Right atrium auricular region (tissue), 2 donors: ENCODE measurements around the gene NECAP2. TPM values are rescaled to one million over a fixed set of nuclear protein-coding genes. Genes with fewer than 3 reads are reported as not detected.

Experiments used
- DNase-seq: peaks from one replicate; pipeline ENCODE4 v3.0.0-alpha.2; 2019; ENCODE audit warnings: low spot score
- H3K27ac ChIP-seq, 2 donors: fragments of 200-600 bp; sonication (generic); 1 replicate in 1 of 2; 2 replicates in 1 of 2; pipeline ENCODE4 v1.5.1; 2016 to 2019
- H3K27me3 ChIP-seq, 2 donors: fragments of 200-600 bp; sonication (generic); one replicate each; pipeline versions ENCODE4 v1.5.1 to v1.6.0; 2017 to 2019
- H3K36me3 ChIP-seq: fragments of 200-600 bp; sonication (generic); one replicate; pipeline ENCODE4 v1.5.1; 2016
- H3K4me1 ChIP-seq, 2 donors: fragments of 200-600 bp; sonication (generic); one replicate each; pipeline versions ENCODE4 v1.5.1 to v1.6.0; 2017 to 2019
- H3K4me3 ChIP-seq, 2 donors: fragments of 200-600 bp; sonication (generic); 1 replicate in 1 of 2; 2 replicates in 1 of 2; pipeline ENCODE4 v1.5.1; 2017 to 2019; ENCODE audit warnings: mild to moderate bottlenecking in 1 of 2, moderate library complexity in 1 of 2
- H3K9me3 ChIP-seq, 2 donors: fragments of 200-600 bp; sonication (generic); one replicate each; pipeline ENCODE4 v1.5.1; 2019
- CTCF ChIP-seq, 2 donors: fragments of 200-600 bp; sonication (generic); IDR thresholded peaks; one replicate each; pipeline ENCODE4 v1.5.1; 2019; ENCODE audit warnings: antibody characterized with exemption in 2 of 2
- total RNA-seq, 2 donors: library from RNA; depleted of rRNA; stranded (reverse); fragments of >200 nt; gene quantifications; one replicate each; pipeline ENCODE4 v1.1.0, GENCODE V29; 2016

The NECAP2 gene
- total RNA-seq, 2 donors from 2014 or later: 16.2 to 29.9 TPM

- Histone ChIP-seq H3K27ac (no peak overlapping the region), H3K4me3 (no peak overlapping the region), H3K27me3 (no peaks in the 10 kb centered on the region), H3K9me3 (no peaks in the 10 kb centered on the region), H3K36me3 (no peaks in the 10 kb centered on the region), H3K4me1 (no peaks in the 10 kb centered on the region)
- no peak for DNase-seq
- no peak for TF ChIP-seq CTCF (IDR thresholded peaks at IDR 0.05)
Measured at GRCh38 chr1:16434007-16434406, 6.5 kb upstream of the NECAP2 start.

- Histone ChIP-seq H3K9me3 (no peaks in the 10 kb centered on the region), H3K36me3 (no peaks in the 10 kb centered on the region), H3K27me3 (no peaks in the 10 kb centered on the region), H3K27ac (no peak overlapping the region), H3K4me1 (no peaks in the 10 kb centered on the region), H3K4me3 (no peak overlapping the region)
- no peak for TF ChIP-seq CTCF (IDR thresholded peaks at IDR 0.05)
- DNase-seq: no peak
Measured at GRCh38 chr1:16434501-16434900, 6.0 kb upstream of the NECAP2 start.

- no peaks in the 10 kb centered on the region for H3K9me3 ChIP-seq
- no peak within 1 kb of the TSS for H3K27ac ChIP-seq
- DNase-seq: no peak
- TF ChIP-seq CTCF (IDR thresholded peaks at IDR 0.05): no peak
- H3K36me3 ChIP-seq: no peaks in the 10 kb centered on the region
- H3K4me3 ChIP-seq: no peak within 1 kb of the TSS
- peaks cover 0 to 14% of the 10 kb centered on the region in 2 donors for H3K4me1 ChIP-seq
- H3K27me3 ChIP-seq: no peaks in the 10 kb centered on the region
Measured at GRCh38 chr1:16436946-16437474, 3.5 kb upstream of the NECAP2 start, which contains the start of gene SPATA21. SPATA21 (minus strand) TSS chr1:16437424; CDS start chr1:16431371, 6,053 bp downstream.

- H3K27me3 ChIP-seq: no peaks in the 10 kb centered on the region
- H3K4me1 ChIP-seq: peaks cover 0 to 26% of the 10 kb centered on the region in 2 donors
- no peaks in the 10 kb centered on the region for H3K9me3 ChIP-seq
- H3K36me3 ChIP-seq: peaks cover 2% of the 10 kb centered on the region
- no peak overlapping the region for H3K4me3 ChIP-seq
- DNase-seq: no peak
- H3K27ac ChIP-seq: no peak overlapping the region
- no peak for TF ChIP-seq CTCF (IDR thresholded peaks at IDR 0.05)
Measured at GRCh38 chr1:16438516-16438915, 2.0 kb upstream of the NECAP2 start.

- TF ChIP-seq CTCF (IDR thresholded peaks at IDR 0.05): no peak
- H3K4me1 ChIP-seq: peaks cover 0 to 30% of the 10 kb centered on the region in 2 donors
- H3K27ac ChIP-seq: no peak overlapping the region
- no peak for DNase-seq
- no peak overlapping the region for H3K4me3 ChIP-seq
- H3K27me3 ChIP-seq: no peaks in the 10 kb centered on the region
- H3K9me3 ChIP-seq: no peaks in the 10 kb centered on the region
- H3K36me3 ChIP-seq: peaks cover 6% of the 10 kb centered on the region
Measured at GRCh38 chr1:16438924-16439323, 1.6 kb upstream of the NECAP2 start.

- H3K4me3 ChIP-seq: peak overlapping the region; percentile 80 to 89
- TF ChIP-seq CTCF (IDR thresholded peaks at IDR 0.05): no peak
- DNase-seq: no peak
- H3K27me3 ChIP-seq: no peaks in the 10 kb centered on the region
- H3K9me3 ChIP-seq: no peaks in the 10 kb centered on the region
- peaks cover 0 to 33% of the 10 kb centered on the region in 2 donors for H3K4me1 ChIP-seq
- peaks cover 17% of the 10 kb centered on the region for H3K36me3 ChIP-seq
- peak overlapping the region; percentile 73 to 81 for H3K27ac ChIP-seq
Measured at GRCh38 chr1:16440131-16440469, 424 bp upstream of the NECAP2 start.
